Esophagus muscularis mucosa (tissue), 4 donors: Measurements from ENCODE around the gene ATAD1. TPM values are rescaled to one million over a fixed set of nuclear protein-coding genes. Genes with fewer than 3 reads are reported as not detected.

Experiments
- DNase-seq: peaks from one replicate; pipeline ENCODE4 v3.0.0-alpha.2; 2017; ENCODE audit errors: extremely low spot score
- H3K27ac ChIP-seq, 4 donors: fragments of 200-600 bp; sonication (generic); replicated peaks in 1 of 4; 1 replicate in 3 of 4; 2 replicates in 1 of 4; pipeline ENCODE4 v1.5.1; 2016 to 2019; ENCODE audit warnings: mild to moderate bottlenecking in 1 of 4
- H3K27me3 ChIP-seq, 4 donors: fragments of 200-600 bp; sonication (generic); one replicate each; pipeline versions ENCODE4 v1.5.1 to v1.6.0; 2016 to 2019
- H3K36me3 ChIP-seq, 4 donors: fragments of 200-600 bp; sonication (generic); one replicate each; pipeline ENCODE4 v1.5.1; 2016 to 2019
- H3K4me1 ChIP-seq, 4 donors: fragments of 200-600 bp; sonication (generic); one replicate each; pipeline ENCODE4 v1.5.1; 2016 to 2019
- H3K4me3 ChIP-seq, 4 donors: fragments of 200-600 bp; sonication (generic); 1 replicate in 2 of 4; 2 replicates in 2 of 4; pipeline ENCODE4 v1.5.1; 2016 to 2019; ENCODE audit warnings: mild to moderate bottlenecking in 4 of 4, moderate library complexity in 1 of 4
- H3K9me3 ChIP-seq, 4 donors: fragments of 200-600 bp; sonication (generic); 1 replicate in 3 of 4; 2 replicates in 1 of 4; pipeline ENCODE4 v1.5.1; 2016 to 2019
- EP300 ChIP-seq: sonication (generic); formaldehyde crosslinking; IDR thresholded peaks from one replicate; pipeline ENCODE4 v1.6.1; 2017; ENCODE audit warnings: antibody characterized with exemption
- POLR2A ChIP-seq: fragments of 450-650 bp; IDR thresholded peaks from one replicate; pipeline ENCODE4 v1.6.1; 2017; ENCODE audit warnings: antibody characterized with exemption, moderate library complexity, mild to moderate bottlenecking, low read depth
- POLR2AphosphoS5 ChIP-seq, 2 donors: sonication (generic); formaldehyde crosslinking; IDR thresholded peaks; one replicate each; pipeline ENCODE4 v1.6.1; 2017; ENCODE audit warnings: antibody characterized with exemption in 2 of 2
- WGBS: methylation state at CpG from one replicate; pipeline ENCODE4 v1.1.5; 2018; 5-methylcytosine and 5-hydroxymethylcytosine counted together
- intact Hi-C: fragments of 100-400 bp; cut with DNase I; formaldehyde crosslinking; loops from one replicate; pipeline ENCODE4 v1.15.1; 2023
- total RNA-seq, 4 donors: library from RNA; depleted of rRNA; stranded (reverse); fragments of >200 nt; gene quantifications; one replicate each; pipeline versions ENCODE4 v1.1.0 to v1.2.1, GENCODE V29; 2016
- TF ChIP-seq, protein P1 (sequence below), 3 experiments: fragments of 200-600 bp in 2 of 3; fragments of 450-650 bp in 1 of 3; sonication (generic) in 2 of 3; IDR thresholded peaks; one replicate each; pipeline ENCODE4 v1.5.1; 2017 to 2019; ENCODE audit warnings: antibody characterized with exemption in 3 of 3, mild to moderate bottlenecking in 2 of 3, moderate library complexity in 1 of 3

ATAD1 gene
- total RNA-seq, 4 donors from 2014 or later, result 29.1 to 41.3 (median 36.1) TPM

DNA sequence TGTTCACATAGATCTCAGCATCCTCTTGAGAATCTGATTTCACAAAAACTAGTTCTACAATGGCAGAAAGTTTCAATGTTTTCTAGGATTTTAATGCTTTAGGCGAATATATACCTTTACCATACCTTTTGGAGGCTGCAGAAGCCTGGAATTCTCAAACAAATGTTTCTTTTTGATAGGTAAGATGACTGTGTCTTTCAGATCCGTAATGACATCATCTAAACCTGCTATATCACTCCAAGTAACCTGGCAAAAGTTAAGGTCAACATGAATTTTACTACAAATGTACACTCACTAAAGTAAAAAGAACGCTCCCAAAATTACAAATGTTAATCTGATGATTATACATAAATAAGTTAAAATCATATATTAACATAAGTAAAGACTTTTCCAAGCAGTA lies 27.8 kb downstream of the ATAD1 start:
- Histone ChIP-seq H3K27ac (no peak overlapping the region), H3K27me3 (no peaks in the 10 kb centered on the region), H3K4me3 (no peak overlapping the region), H3K4me1 (peaks cover 4 to 16% (median 7%) of the 10 kb centered on the region in 4 donors), H3K36me3 (peaks cover 0 to 30% (median 13%) of the 10 kb centered on the region in 4 donors), H3K9me3 (no peaks in the 10 kb centered on the region)
- TF ChIP-seq EP300 (no peak), POLR2A (no peak), POLR2AphosphoS5 (IDR thresholded peaks at IDR 0.05) (no peak)
- TF ChIP-seq, protein P1, sequence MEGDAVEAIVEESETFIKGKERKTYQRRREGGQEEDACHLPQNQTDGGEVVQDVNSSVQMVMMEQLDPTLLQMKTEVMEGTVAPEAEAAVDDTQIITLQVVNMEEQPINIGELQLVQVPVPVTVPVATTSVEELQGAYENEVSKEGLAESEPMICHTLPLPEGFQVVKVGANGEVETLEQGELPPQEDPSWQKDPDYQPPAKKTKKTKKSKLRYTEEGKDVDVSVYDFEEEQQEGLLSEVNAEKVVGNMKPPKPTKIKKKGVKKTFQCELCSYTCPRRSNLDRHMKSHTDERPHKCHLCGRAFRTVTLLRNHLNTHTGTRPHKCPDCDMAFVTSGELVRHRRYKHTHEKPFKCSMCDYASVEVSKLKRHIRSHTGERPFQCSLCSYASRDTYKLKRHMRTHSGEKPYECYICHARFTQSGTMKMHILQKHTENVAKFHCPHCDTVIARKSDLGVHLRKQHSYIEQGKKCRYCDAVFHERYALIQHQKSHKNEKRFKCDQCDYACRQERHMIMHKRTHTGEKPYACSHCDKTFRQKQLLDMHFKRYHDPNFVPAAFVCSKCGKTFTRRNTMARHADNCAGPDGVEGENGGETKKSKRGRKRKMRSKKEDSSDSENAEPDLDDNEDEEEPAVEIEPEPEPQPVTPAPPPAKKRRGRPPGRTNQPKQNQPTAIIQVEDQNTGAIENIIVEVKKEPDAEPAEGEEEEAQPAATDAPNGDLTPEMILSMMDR (IDR thresholded peaks at IDR 0.05), result no peak
- intact Hi-C loops, result no loop called here
- 86% methylated on average over 3 of the region's 3 CpGs for WGBS
- DNase-seq, result no peak

DNA sequence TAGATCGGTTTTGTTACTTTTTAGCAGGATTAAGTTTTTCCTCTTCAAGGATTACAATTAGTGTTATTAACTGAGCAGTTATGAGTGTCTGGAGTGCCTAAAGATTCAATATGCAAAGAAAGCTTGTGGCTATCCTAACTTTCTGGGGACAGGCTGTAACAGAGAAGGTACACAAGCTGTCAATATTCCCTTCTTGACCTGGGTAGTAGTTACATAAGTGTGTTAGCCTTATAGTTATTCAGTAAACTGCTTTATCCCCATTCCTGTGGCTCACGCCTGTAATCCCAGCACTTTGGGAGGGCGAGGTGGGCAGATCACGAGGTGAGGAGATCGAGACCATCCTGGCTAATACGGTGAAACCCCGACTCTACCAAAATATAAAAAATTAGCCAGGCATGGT lies 31.6 kb downstream of the ATAD1 start:
- peaks cover 4 to 16% (median 7%) of the 10 kb centered on the region in 4 donors for H3K4me1 ChIP-seq
- WGBS, result 96% methylated on average over 7 of the region's 7 CpGs
- no peak overlapping the region for H3K27ac ChIP-seq
- H3K36me3 ChIP-seq, result peaks cover 7 to 45% (median 24%) of the 10 kb centered on the region in 4 donors
- no peaks in the 10 kb centered on the region for H3K27me3 ChIP-seq
- H3K9me3 ChIP-seq, result no peaks in the 10 kb centered on the region
- TF ChIP-seq POLR2A (no peak), EP300 (no peak), POLR2AphosphoS5 (IDR thresholded peaks at IDR 0.05) (no peak)
- TF ChIP-seq, protein P1 (IDR thresholded peaks at IDR 0.05), result no peak
- H3K4me3 ChIP-seq, result no peak overlapping the region
- intact Hi-C loops, result no loop called here
- DNase-seq, result no peak

DNA sequence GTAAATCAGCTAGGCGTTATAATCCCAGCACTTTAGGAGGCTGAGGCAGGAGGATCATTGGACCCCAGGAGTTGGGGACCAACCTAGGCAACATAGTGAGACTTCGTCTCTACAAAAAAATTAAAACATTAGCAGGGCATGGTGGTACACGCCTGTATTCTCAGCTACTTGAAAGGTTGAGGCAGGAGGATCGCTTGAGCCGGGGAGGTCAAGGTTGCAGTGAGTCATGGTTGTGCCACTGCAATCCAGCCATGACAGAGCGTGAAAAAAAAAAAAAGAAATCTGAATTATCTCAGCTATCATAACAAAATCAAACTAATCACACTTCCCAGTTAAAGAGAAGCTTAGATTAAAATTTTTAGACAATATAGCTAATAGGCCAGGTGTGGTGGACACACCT lies 35.3 kb downstream of the ATAD1 start:
- no peak for DNase-seq
- H3K27ac ChIP-seq, result no peak overlapping the region
- H3K27me3 ChIP-seq, result no peaks in the 10 kb centered on the region
- H3K4me1 ChIP-seq, result no peaks in the 10 kb centered on the region
- H3K4me3 ChIP-seq, result no peak overlapping the region
- H3K36me3 ChIP-seq, result peaks cover 7 to 51% (median 26%) of the 10 kb centered on the region in 4 donors
- no peaks in the 10 kb centered on the region for H3K9me3 ChIP-seq
- no peak for TF ChIP-seq EP300
- TF ChIP-seq POLR2A, result no peak
- no peak for TF ChIP-seq POLR2AphosphoS5 (IDR thresholded peaks at IDR 0.05)
- TF ChIP-seq, protein P1 (IDR thresholded peaks at IDR 0.05), result no peak
- 94% methylated on average over 6 of the region's 6 CpGs for WGBS
- intact Hi-C loops, result no loop called here

DNA sequence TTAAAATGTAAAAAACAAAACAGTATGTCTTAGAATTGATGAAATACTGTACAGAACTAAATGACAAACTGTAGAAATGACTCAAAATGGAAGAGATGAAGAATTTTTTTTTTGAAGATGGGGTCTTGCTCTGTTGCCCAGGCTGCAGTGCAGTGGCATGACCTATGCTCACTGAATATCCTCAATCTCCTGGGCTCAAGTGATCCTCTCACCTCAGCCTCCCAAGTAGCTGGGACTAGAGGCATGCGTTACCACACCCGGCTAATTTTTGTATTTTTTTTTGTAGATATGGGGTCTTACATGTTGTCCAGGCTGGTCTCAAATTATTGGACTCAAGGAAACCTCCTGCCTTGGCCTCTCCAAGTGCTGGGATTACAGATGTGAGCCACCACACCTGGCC lies 36.5 kb downstream of the ATAD1 start:
- Histone ChIP-seq H3K4me3 (no peak overlapping the region), H3K9me3 (no peaks in the 10 kb centered on the region), H3K36me3 (peaks cover 7 to 47% (median 22%) of the 10 kb centered on the region in 4 donors), H3K27ac (no peak overlapping the region), H3K4me1 (no peaks in the 10 kb centered on the region), H3K27me3 (no peaks in the 10 kb centered on the region)
- intact Hi-C loops, result no loop called here
- TF ChIP-seq POLR2A, result no peak
- TF ChIP-seq EP300, result no peak
- TF ChIP-seq, protein P1 (IDR thresholded peaks at IDR 0.05), result no peak
- TF ChIP-seq POLR2AphosphoS5 (IDR thresholded peaks at IDR 0.05), result no peak
- WGBS, result 92% methylated on average over 2 of the region's 2 CpGs
- DNase-seq, result no peak

DNA sequence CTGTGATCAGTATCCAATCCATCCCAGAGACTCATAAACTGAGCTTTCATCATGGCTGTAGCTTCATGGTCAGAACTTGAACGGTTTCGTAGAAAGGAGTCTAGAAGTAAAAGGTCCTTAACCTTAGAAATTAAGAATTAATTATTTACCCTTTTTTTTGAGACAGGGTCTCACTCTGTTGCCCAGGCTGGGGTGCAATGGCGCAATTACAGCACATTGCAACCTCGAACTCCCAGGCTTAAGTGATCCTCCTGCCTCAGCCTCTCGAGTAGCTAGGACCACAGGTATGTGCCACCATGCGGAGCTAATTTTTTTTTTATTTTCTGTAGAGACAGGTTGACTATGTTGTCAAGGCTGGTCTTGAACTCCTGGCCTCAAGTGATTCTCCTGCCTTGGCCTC lies 41.7 kb downstream of the ATAD1 start:
- 98% methylated on average over 6 of the region's 6 CpGs for WGBS
- peaks cover 0 to 33% (median 9%) of the 10 kb centered on the region in 4 donors for H3K36me3 ChIP-seq

More for the DNA sequence above, 41.7 kb downstream of the ATAD1 start:
- intact Hi-C loops, result no loop called here
- H3K4me3 ChIP-seq, result no peak overlapping the region
- TF ChIP-seq, protein P1 (IDR thresholded peaks at IDR 0.05), result no peak
- H3K27me3 ChIP-seq, result no peaks in the 10 kb centered on the region
- H3K27ac ChIP-seq, result no peak overlapping the region
- no peak for DNase-seq
- H3K4me1 ChIP-seq, result no peaks in the 10 kb centered on the region
- H3K9me3 ChIP-seq, result no peaks in the 10 kb centered on the region
